Keratinocyte (primary cell): ENCODE results near the gene RFWD3. TPM values are rescaled to one million over a fixed set of nuclear protein-coding genes. Genes with fewer than 3 reads are reported as not detected.
A peak's percentile ranks its signal among the peaks of the same experiment; 100 is the strongest.

ENCODE experiments used
- DNase-seq: peaks from one replicate; pipeline ENCODE4 v3.0.0-alpha.2; 2011; ENCODE audit warnings: low read depth, missing footprints, low spot score
- FAIRE-seq: peaks from 2 replicates; lab custom pipeline; 2011; peaks lifted over from hg19 to GRCh38; lab: Jason Lieb, UNC
- H2AFZ ChIP-seq: 2 replicates; pipeline ENCODE4 v1.6.0; 2012; ENCODE audit warnings: low read length, control low read depth, inconsistent platforms; ENCODE audit not compliant: control insufficient read depth
- H3K27ac ChIP-seq: 2 replicates; pipeline ENCODE4 v1.5.1; 2011; ENCODE audit warnings: low read length; ENCODE audit not compliant: control insufficient read depth, insufficient read depth
- H3K27me3 ChIP-seq: 3 replicates; pipeline ENCODE4 v1.6.0; 2011; ENCODE audit warnings: low read length; ENCODE audit not compliant: control insufficient read depth, insufficient read depth; ENCODE audit errors: extremely low read depth
- H3K36me3 ChIP-seq, 2 experiments: 2 replicates in 1 of 2; 3 replicates in 1 of 2; pipeline ENCODE4 v1.5.1; 2011; ENCODE audit warnings: low read length in 2 of 2, mild to moderate bottlenecking in 1 of 2; ENCODE audit not compliant: control insufficient read depth in 2 of 2, insufficient read depth in 2 of 2; ENCODE audit errors: extremely low read depth in 1 of 2
- H3K4me1 ChIP-seq: 3 replicates; pipeline ENCODE4 v1.5.1; 2011; ENCODE audit warnings: low read length; ENCODE audit not compliant: control insufficient read depth, insufficient read depth; ENCODE audit errors: extremely low read depth
- H3K4me2 ChIP-seq: 3 replicates; pipeline ENCODE4 v1.6.0; 2011; ENCODE audit warnings: low read depth, low read length; ENCODE audit not compliant: control insufficient read depth, insufficient read depth; ENCODE audit errors: extremely low read depth
- H3K4me3 ChIP-seq, 3 experiments: fragments of 200-600 bp in 1 of 3; sonication (generic) in 1 of 3; 2 replicates in 2 of 3; 3 replicates in 1 of 3; pipeline ENCODE4 v1.5.1; 2011 to 2016; ENCODE audit warnings: low read length in 3 of 3, mild to moderate bottlenecking in 3 of 3, control low read depth in 2 of 3, inconsistent platforms in 1 of 3, low read depth in 1 of 3, mixed read lengths in 1 of 3, mixed run types in 1 of 3, moderate library complexity in 1 of 3; ENCODE audit not compliant: control insufficient read depth in 2 of 3, insufficient read depth in 2 of 3; ENCODE audit errors: extremely low read depth in 1 of 3
- H3K79me2 ChIP-seq: 2 replicates; pipeline ENCODE4 v1.6.0; 2012; ENCODE audit warnings: low read length; ENCODE audit not compliant: control insufficient read depth, insufficient read depth
- H3K9ac ChIP-seq: 3 replicates; pipeline ENCODE4 v1.6.0; 2011; ENCODE audit warnings: low read length; ENCODE audit not compliant: control insufficient read depth, insufficient read depth; ENCODE audit errors: extremely low read depth
- H3K9me1 ChIP-seq: 3 replicates; pipeline ENCODE4 v1.6.0; 2011; ENCODE audit warnings: low read length; ENCODE audit not compliant: control insufficient read depth, insufficient read depth; ENCODE audit errors: extremely low read depth
- H3K9me3 ChIP-seq: 2 replicates; pipeline ENCODE4 v1.5.1; 2012; ENCODE audit warnings: low read depth, low read length; ENCODE audit not compliant: control insufficient read depth
- H4K20me1 ChIP-seq: 3 replicates; pipeline ENCODE4 v1.6.0; 2011; ENCODE audit warnings: low read length; ENCODE audit not compliant: control insufficient read depth, insufficient read depth; ENCODE audit errors: extremely low read depth
- EZH2 ChIP-seq: IDR thresholded peaks from one replicate; pipeline ENCODE4 v1.6.1; 2012; ENCODE audit warnings: inconsistent platforms, mild to moderate bottlenecking, low read length, moderate library complexity
- dilution Hi-C: fragments of 300-500 bp; cut with MboI; formaldehyde crosslinking; loops from one replicate; pipeline ENCODE4 v1.7.0; 2020; ENCODE audit warnings: low sequenced_read_pairs; ENCODE audit not compliant: extremely low pct_ligation_motif_present
- polyA plus RNA-seq, 5 experiments: library from polyadenylated mRNA; depleted of rRNA in 3 of 5; stranded (reverse) in 3 of 5; stranded (forward) in 1 of 5; unstranded in 1 of 5; fragments of >200 nt; gene quantifications; 1 replicate in 1 of 5; 2 replicates in 3 of 5; 3 replicates in 1 of 5; pipeline versions ENCODE4 v1.2.1 to v1.2.3, GENCODE V29; 2011 to 2012; ENCODE audit warnings: missing spikeins in 2 of 5, low read depth in 1 of 5, low replicate concordance in 1 of 5
- TF ChIP-seq, protein P1 (sequence below), 3 experiments: IDR thresholded peaks in 1 of 3; conservative IDR thresholded peaks in 1 of 3; optimal IDR thresholded peaks in 1 of 3; 2 replicates in 2 of 3; 3 replicates in 1 of 3; pipeline versions ENCODE3 to v1.5.1; 2011; ENCODE audit warnings: low read length in 3 of 3, mild to moderate bottlenecking in 3 of 3, moderate library complexity in 2 of 3, control low read depth in 1 of 3, inconsistent platforms in 1 of 3; ENCODE audit not compliant: insufficient read depth in 2 of 3; ENCODE audit errors: extremely low read depth in 1 of 3

Gene RFWD3
- polyA plus RNA-seq, 1 donor (not counting 4 experiments of a cell fraction or from before 2014, with no cell fraction given), result 29.2 TPM

DNA sequence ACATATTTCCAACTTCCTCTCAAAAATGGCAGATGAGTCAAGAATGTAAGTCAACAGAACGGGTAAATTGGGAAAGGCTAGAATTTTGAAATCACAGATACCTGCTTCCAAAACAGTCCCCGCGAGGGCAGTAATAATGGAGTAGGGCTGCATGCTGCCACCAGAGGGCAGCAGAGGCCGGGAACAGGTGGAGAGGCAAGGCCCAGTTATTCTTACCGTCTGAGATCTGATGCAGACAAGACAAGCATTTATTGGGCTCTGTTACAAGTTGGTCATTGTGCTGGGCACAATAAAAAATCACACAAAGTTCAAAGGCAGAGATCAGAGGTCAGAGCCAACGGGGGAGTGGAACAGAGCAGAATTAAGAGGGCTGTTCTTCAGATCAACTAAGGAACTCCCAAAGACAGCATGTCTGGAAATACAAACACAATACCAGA is 42.8 kb upstream of the RFWD3 start:
- dilution Hi-C loops, result no loop called here
- no peaks in the 10 kb centered on the region for H3K36me3 ChIP-seq
- TF ChIP-seq, protein P1, sequence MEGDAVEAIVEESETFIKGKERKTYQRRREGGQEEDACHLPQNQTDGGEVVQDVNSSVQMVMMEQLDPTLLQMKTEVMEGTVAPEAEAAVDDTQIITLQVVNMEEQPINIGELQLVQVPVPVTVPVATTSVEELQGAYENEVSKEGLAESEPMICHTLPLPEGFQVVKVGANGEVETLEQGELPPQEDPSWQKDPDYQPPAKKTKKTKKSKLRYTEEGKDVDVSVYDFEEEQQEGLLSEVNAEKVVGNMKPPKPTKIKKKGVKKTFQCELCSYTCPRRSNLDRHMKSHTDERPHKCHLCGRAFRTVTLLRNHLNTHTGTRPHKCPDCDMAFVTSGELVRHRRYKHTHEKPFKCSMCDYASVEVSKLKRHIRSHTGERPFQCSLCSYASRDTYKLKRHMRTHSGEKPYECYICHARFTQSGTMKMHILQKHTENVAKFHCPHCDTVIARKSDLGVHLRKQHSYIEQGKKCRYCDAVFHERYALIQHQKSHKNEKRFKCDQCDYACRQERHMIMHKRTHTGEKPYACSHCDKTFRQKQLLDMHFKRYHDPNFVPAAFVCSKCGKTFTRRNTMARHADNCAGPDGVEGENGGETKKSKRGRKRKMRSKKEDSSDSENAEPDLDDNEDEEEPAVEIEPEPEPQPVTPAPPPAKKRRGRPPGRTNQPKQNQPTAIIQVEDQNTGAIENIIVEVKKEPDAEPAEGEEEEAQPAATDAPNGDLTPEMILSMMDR (optimal IDR thresholded peaks at IDR 0.05 in 1 of 3, IDR thresholded peaks at IDR 0.05 in 1 of 3, conservative IDR thresholded peaks at IDR 0.05 in 1 of 3; ENCODE audit: extremely low read depth in 1 of 3, insufficient read depth in 2 of 3, low read length in 3 of 3), result peak; percentile 90 to 98 (median 95)
- no peak for TF ChIP-seq EZH2
- no peak overlapping the region for H3K27ac ChIP-seq
- H3K27me3 ChIP-seq, result no peaks in the 10 kb centered on the region
- FAIRE-seq (peak; percentile 68), DNase-seq (peak; percentile 66)
- H3K9me3 ChIP-seq, result no peaks in the 10 kb centered on the region
- H3K79me2 ChIP-seq, result no peaks in the 10 kb centered on the region
- H3K4me1 ChIP-seq, result no peaks in the 10 kb centered on the region
- H3K9ac ChIP-seq, result no peak overlapping the region
- H4K20me1 ChIP-seq, result no peaks in the 10 kb centered on the region
- no peak overlapping the region for H3K4me2 ChIP-seq
- no peak overlapping the region for H2AFZ ChIP-seq
- H3K4me3 ChIP-seq, result no peak overlapping the region
- no peaks in the 10 kb centered on the region for H3K9me1 ChIP-seq

DNA sequence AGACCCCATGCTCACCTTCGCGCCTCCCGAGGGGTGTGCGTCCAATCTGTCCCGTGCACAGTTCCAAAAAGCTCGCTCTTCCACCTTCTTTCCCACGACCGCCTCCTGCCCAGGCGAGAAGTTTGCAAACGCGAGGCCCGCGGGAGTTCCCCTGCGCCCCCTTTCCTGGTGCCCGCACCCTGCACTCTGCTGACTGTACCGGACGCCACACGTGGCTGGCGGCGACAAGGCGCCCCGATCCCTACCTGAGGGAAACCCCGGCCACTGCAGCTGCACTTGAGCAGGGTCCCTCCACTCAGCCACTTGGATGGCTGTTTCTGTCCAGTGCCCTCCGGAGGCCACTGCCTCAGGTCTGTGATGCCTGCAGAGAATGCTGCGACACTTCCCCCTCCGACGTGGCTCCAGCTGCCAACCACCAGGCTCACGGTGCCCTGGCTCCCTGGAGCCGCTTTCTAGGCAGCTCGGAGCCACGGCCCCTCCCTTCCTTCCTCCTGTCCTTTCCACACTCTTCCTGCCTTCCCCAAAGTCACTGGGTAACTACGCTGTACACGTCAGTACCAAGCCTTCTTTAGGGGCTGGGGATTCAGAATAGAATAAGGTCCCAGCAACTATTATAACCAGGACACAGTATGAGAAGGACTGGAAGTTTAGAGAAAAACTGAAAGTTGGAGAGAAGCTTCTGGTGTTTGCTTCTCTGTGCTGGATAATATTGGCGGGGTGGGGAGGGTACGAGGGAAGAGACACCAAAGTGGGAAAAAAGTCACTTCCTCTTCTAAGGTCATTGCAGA is 34.0 kb upstream of the RFWD3 start, which contains the start of gene MLKL:
TSS of gene MLKL (minus strand) at position 425 of the 788 bp plus-strand sequence. CDS start 5,105 bp downstream, outside the sequence.
- H3K27ac ChIP-seq, result peak within 1 kb of the TSS; percentile 71
- peak within 1 kb of the TSS; percentile 67 to 88 (median 75) for H3K4me3 ChIP-seq
- peak within 1 kb of the TSS; percentile 89 for H3K9ac ChIP-seq
- peak within 1 kb of the TSS; percentile 82 for H2AFZ ChIP-seq
- no peaks in the 10 kb centered on the region for H3K9me3 ChIP-seq
- peaks cover 0 to 1% of the 10 kb centered on the region in 2 experiments for H3K36me3 ChIP-seq
- peaks cover under 1% of the 10 kb centered on the region for H4K20me1 ChIP-seq
- no peaks in the 10 kb centered on the region for H3K27me3 ChIP-seq
- no peak for FAIRE-seq
- H3K9me1 ChIP-seq, result peaks cover 2% of the 10 kb centered on the region
- H3K79me2 ChIP-seq, result peaks cover 11% of the 10 kb centered on the region
- DNase-seq, result no peak
- H3K4me2 ChIP-seq, result peak within 1 kb of the TSS; percentile 75
- dilution Hi-C loops, result no loop called here
- peaks cover 23% of the 10 kb centered on the region for H3K4me1 ChIP-seq
- TF ChIP-seq, protein P1 (optimal IDR thresholded peaks at IDR 0.05 in 1 of 3, IDR thresholded peaks at IDR 0.05 in 1 of 3, conservative IDR thresholded peaks at IDR 0.05 in 1 of 3; ENCODE audit: extremely low read depth in 1 of 3, insufficient read depth in 2 of 3, low read length in 3 of 3), result peak in 1 of 3 experiments; percentile 7
- TF ChIP-seq EZH2, result no peak
